HG02981 (cell line): Measurements from ENCODE around the gene CTNNA3.
A peak's percentile ranks its signal among the peaks of the same experiment; 100 is the strongest.

Experiments
- ATAC-seq: cut with Tn5 transposase; IDR thresholded peaks from one replicate; pipeline ENCODE4 v1.9.1; 2021; ENCODE audit warnings: mild to moderate bottlenecking, moderate library complexity; ENCODE audit not compliant: unreplicated experiment

The CTNNA3 gene

GRCh38 chr10:66888237-66888636 is 807.8 kb downstream of the CTNNA3 start:
- no peak for ATAC-seq

- no peak for ATAC-seq
Observed at GRCh38 chr10:66886848-66887247, 809.1 kb downstream of the CTNNA3 start.

GRCh38 chr10:66882271-66882670 is 813.7 kb downstream of the CTNNA3 start:
- ATAC-seq, result no peak

- no peak for ATAC-seq
Observed at GRCh38 chr10:66881814-66882213, 814.2 kb downstream of the CTNNA3 start.

GRCh38 chr10:66880826-66881225 is 815.2 kb downstream of the CTNNA3 start:
- ATAC-seq, result no peak

GRCh38 chr10:66880292-66880691 is 815.7 kb downstream of the CTNNA3 start:
- no peak for ATAC-seq

- no peak for ATAC-seq
Observed at GRCh38 chr10:66877361-66877760, 818.6 kb downstream of the CTNNA3 start.

- no peak for ATAC-seq
Observed at GRCh38 chr10:66869635-66870034, 826.4 kb downstream of the CTNNA3 start.

GRCh38 chr10:66862687-66863258 is 833.2 kb downstream of the CTNNA3 start:
- ATAC-seq, result no peak

GRCh38 chr10:66860376-66860945 is 835.5 kb downstream of the CTNNA3 start:
- ATAC-seq, result no peak

GRCh38 chr10:66852811-66853210 is 843.2 kb downstream of the CTNNA3 start:
- ATAC-seq, result no peak

GRCh38 chr10:66848856-66849255 is 847.1 kb downstream of the CTNNA3 start:
- ATAC-seq, result no peak

- no peak for ATAC-seq
Observed at GRCh38 chr10:66844176-66844942, 851.6 kb downstream of the CTNNA3 start.

- ATAC-seq, result no peak
Observed at GRCh38 chr10:66843396-66843795, 852.6 kb downstream of the CTNNA3 start.

- no peak for ATAC-seq
Observed at GRCh38 chr10:66842867-66843266, 853.1 kb downstream of the CTNNA3 start.

GRCh38 chr10:66842371-66842770 is 853.6 kb downstream of the CTNNA3 start:
- ATAC-seq, result no peak

GRCh38 chr10:66838656-66839055 is 857.3 kb downstream of the CTNNA3 start:
- no peak for ATAC-seq

GRCh38 chr10:66837990-66838389 is 858.0 kb downstream of the CTNNA3 start:
- no peak for ATAC-seq

- no peak for ATAC-seq
Observed at GRCh38 chr10:66837335-66837734, 858.7 kb downstream of the CTNNA3 start.

- ATAC-seq, result no peak
Observed at GRCh38 chr10:66836771-66837170, 859.2 kb downstream of the CTNNA3 start.

GRCh38 chr10:66836057-66836456 is 859.9 kb downstream of the CTNNA3 start:
- peak; percentile 43 for ATAC-seq

GRCh38 chr10:66835400-66835799 is 860.6 kb downstream of the CTNNA3 start:
- peak; percentile 26 for ATAC-seq
